Right renal pelvis (tissue), 4 donors: Measurements from ENCODE around the gene GUCY1A1. TPM values are rescaled to one million over a fixed set of nuclear protein-coding genes. Genes with fewer than 3 reads are reported as not detected.

Experiments
- DNase-seq, 4 donors: peaks; one replicate each; pipeline ENCODE4 v3.0.0-alpha.2; 2013; ENCODE audit warnings: low read depth in 4 of 4, low spot score in 3 of 4, missing footprints in 1 of 4
- polyA plus RNA-seq, 4 donors: library from polyadenylated mRNA; unstranded; fragments of 120-200 nt; gene quantifications; one replicate each; pipeline ENCODE4 v1.2.1, GENCODE V29; 2013; ENCODE audit not compliant: insufficient read length in 4 of 4

GUCY1A1 gene
- polyA plus RNA-seq, 4 donors: 75.0 to 94.2 (median 87.3) TPM

- no peak for DNase-seq
Measured at GRCh38 chr4:155657985-155658680, 8.5 kb upstream of the GUCY1A1 start.

DNA sequence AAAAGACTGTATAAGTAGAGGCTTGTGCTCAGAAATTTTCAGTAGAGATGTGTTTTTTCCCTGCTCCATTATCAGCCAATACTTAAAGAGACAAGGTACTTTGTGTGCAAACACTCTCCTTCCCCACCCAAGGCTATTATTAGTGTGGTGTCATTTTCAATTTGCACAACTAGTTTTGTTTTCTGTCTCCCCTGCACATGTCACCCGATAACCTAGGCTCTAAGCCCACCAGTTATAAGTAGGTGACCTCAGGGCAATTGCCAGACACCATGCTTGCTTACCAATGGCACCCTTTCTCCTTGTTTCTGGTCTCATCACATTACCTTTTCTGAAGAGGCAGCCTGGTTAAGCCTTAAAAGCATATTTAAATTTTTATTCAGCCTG is 8.0 kb upstream of the GUCY1A1 start:
- no peak for DNase-seq

DNA sequence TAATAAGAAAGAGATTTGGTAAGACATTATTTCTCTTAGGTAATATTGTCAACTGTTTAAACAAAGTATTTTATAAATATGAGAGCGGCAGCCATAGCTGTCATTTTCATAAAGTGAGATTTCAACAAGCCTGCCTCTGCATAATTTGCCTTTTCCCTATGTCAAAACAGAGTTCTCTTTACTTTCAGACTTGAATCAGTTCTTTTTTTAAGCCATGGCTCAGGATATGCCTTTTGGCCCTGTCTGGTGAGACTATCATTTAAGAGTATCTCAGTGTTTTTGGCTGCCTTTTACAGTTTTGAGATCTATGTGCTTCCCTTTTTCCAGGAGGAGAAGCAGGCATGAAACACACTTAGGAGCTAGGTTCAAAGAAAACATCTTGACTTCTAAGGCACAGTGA is 7.5 kb upstream of the GUCY1A1 start:
- DNase-seq: no peak

GRCh38 chr4:155660436-155660835 is 6.2 kb upstream of the GUCY1A1 start:
- no peak for DNase-seq

- DNase-seq: no peak
Measured at GRCh38 chr4:155665054-155665453, 1.6 kb upstream of the GUCY1A1 start.

DNA sequence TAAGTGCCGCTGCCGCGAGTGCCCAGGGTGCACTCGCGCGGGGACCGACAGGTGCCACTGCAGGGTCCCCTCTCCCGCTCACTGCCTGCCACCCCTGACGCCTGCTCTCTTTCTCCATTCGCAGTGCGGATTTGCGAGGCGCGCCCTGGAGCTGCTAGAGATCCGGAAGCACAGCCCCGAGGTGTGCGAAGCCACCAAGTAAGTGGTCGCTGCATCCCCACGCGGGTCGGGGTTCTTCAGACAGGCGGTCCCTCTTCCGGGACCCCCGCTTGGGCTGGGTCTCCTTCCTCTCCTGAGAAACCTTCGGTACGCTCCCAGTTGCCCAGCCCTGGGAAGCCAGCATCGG is 547 bp downstream of the GUCY1A1 start:
- peak in 3 of 4 donors; percentile 38 to 63 (median 40) for DNase-seq

- DNase-seq: peak in 2 of 4 donors; percentile 29 to 40
Measured at GRCh38 chr4:155667568-155668511, 1.2 kb downstream of the GUCY1A1 start.

DNA sequence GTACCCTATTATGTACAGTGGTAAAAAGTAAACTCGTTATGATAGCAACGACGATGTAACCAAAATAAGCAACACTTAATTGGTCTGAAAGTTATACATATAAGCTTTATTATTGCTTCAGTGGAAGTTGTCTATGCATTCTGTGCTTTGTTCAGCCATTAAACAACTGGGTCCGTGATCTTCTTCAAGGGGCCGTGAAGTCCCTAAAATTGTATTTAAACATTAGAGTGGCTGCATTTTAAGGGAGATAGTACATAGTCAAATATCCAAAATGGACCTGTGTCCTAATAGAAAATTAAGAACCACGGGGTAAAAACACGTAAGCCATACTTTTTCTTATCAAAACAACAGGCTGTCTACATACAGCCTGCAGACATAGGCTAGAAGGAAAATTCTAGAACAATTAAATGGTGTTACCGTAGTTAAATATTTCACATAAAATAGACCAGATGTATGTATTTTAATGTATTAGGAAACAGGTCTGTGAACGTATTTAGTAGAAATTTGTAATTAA is 2.1 kb downstream of the GUCY1A1 start:
- DNase-seq: no peak

- DNase-seq: no peak
Measured at GRCh38 chr4:155672342-155672741, 5.7 kb downstream of the GUCY1A1 start.

DNA sequence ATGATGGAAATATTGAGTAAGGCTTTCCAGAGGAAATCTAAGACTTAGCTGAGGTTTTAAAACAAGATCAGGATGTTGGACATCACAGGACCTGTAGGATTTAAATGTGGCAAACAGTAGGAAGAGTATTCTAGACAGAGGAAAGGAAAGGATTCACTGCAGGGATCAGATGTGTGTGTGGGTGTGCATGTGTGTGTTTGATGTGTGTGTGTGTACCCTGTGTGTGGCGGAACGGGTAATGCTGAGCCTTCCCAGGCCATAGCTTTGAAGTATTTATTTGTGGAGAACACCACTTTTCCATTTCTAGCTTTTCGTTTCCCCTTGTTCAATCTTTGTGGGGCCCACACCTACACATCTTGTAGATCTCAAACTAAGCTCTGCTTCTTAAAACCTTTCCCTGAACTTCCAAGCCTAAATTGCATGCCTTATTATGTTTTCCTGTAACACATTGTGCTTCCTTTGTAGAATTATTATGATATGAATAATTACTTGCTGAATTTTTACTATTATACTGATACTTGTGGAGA is 6.9 kb downstream of the GUCY1A1 start:
- DNase-seq: no peak

DNA sequence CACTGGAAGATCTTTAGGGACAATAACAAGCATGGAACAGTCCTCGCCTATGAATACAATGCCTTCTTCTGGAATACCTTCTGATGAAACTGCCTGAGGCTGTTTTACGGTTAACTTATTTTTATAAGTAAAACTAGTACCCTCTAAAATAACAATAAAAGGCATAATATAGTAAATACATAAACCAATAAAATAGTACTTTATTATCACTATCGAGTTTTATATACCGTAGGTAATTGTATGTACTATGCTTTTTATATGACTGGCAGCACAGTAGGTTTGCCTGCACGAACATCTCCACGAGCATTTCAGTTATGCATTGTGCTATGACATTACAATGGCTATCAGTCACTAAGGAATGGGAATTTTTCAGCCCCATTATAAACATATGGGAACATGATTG is 8.0 kb downstream of the GUCY1A1 start:
- DNase-seq: no peak

DNA sequence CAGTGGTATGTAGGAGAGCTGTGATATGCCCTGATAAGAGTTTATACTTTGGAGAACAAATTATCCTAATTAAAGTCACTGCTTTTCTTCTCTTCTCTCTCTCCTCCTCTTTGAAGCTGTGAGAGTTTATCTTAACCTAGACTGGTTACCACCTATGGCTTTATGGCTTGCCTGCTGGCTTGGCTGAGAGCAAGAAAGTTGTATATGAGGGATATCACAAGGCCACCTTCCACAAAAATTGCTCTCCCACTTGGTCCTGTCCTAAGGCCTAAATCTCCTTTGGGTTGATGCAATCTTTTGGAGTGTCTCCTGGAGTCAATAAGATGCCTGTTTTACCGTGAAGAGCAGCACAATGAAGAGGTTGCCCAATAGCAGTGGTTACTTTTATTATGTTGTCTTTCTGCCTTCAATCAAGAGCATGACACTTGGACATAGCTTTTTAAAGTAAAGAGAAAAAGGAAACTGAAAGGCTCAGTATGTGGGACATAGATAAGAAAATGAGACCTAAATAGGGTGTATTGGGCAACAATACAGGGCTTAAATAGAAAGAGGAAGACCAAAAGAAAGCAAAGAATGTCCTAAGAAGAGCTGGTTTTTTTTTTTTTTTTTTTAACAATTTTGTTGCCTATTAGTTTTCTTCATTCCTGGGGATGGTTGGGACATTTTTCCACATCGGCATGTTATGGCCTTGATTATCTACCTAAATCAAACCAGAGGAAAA is 9.2 kb downstream of the GUCY1A1 start:
- DNase-seq: no peak

- DNase-seq: no peak
Measured at GRCh38 chr4:155676430-155676825, 9.8 kb downstream of the GUCY1A1 start.

DNA sequence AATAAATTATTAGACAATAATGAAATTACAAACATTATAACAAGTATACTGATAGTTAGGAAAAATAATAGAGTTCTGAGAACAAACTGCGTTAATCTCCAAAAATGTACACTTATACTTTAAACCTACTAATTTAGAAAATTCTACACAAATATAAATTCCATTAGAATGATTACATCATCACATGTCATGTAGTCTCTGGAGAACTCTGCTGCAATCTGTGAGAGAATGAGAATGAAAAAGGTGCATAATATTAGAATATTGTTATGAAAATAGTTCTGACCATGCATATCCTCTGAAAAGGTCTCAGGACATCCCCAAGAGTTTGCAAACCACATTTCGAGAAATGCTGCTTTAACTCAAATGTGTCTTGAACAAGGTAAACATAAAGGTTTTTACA is 11.4 kb downstream of the GUCY1A1 start:
- no peak for DNase-seq

DNA sequence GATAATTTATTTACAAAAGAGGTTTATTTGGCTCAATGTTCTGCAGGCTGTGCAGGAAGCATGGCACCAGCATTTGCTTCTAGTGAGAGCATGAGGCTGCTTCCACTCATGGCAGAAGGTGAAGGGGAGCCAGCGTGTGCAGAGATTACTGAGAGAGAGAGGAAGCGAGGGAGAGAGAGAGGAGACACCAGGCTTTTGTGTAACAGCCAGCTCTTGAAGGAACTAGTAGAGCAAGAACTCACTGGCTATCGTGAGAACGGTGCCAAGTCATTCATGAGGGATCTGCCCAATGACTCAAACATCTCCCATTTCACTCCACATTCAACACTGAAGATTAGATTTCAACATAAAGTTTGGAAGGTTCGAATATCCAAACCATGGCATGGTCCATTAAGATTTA is 12.7 kb downstream of the GUCY1A1 start:
- DNase-seq: no peak

GRCh38 chr4:155681886-155682285 is 15.2 kb downstream of the GUCY1A1 start:
- DNase-seq: no peak

GRCh38 chr4:155684423-155684822 is 17.8 kb downstream of the GUCY1A1 start:
- DNase-seq: no peak

DNA sequence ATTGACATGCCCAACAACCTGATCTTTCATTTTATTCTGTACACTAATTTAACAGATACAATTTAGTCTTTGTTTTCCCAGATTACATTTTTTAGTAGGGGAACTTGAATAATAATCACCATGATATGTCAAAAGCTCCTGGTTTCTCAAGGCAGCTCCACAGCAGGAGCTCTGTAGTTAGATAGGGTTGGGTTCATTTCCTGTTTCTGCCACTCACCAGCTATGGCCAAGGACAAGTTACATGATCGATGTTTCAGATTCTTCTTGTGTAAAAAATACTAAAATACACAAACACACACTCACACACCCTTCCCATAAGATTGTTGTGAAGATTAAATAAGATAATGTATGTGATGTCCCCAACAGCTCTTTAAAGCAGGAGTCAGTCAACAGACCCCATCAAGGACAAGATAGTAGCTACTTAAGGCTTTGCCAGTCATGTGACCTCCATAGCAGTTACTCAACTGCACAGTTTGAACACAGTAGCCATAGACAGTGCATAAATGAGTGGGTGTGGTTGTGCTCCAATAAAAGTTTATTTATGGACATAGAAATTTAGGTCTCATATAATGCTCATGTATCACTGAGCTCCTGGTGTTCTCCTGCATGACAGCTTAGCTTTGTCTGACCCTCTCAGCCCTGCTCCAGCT is 18.4 kb downstream of the GUCY1A1 start:
- DNase-seq: no peak

DNA sequence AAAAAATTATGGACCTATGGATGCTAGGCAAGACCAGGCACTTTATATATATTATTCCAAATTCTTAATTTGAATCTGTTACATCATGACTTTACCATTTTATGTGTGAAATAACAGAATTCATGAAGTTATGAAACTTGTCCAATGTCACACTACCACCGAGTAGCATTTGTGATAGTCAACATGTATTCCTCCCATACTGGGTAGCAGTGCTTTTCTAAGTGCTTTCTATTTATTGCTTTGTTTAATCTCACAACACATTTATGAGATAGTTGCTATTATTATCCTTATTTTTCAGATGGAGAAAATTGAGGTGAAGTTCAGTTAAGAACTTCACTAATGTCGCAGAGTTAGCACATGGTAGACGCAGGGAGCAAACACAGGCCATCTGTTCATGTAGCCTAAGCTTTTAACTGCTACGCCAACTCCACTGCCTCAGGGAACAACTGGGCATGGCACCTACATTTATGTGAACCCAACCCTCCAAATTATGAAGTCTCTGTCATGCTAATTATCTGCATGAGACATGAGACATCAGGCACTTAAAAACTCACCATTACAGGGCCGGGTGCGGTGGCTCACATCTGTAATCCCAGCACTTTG is 20.8 kb downstream of the GUCY1A1 start:
- no peak for DNase-seq

- no peak for DNase-seq
Measured at GRCh38 chr4:155688211-155688610, 21.6 kb downstream of the GUCY1A1 start.
